ENCODE results near the gene ART1. TPM values are rescaled to one million over a fixed set of nuclear protein-coding genes. Genes with fewer than 3 reads are reported as not detected.

ART1 gene
- total and polyA plus RNA-seq, 9 donors: 0.15 TPM; not detected in 8

- no peak overlapping the region for H3K27ac ChIP-seq
- 84 to 98% (median 85%) methylated on average over 8 of the region's 8 CpGs for WGBS, 3 donors
- H3K36me3 ChIP-seq: no peaks in the 10 kb centered on the region
- H3K27me3 ChIP-seq: no peaks in the 10 kb centered on the region
- DNase-seq: no peak
- no peak overlapping the region for H3K4me3 ChIP-seq
- intact Hi-C loops (cut with DNase I): no loop called here
- peaks cover 3% of the 10 kb centered on the region for H3K4me1 ChIP-seq (ENCODE audit: insufficient read depth)
- TF ChIP-seq, protein P1, sequence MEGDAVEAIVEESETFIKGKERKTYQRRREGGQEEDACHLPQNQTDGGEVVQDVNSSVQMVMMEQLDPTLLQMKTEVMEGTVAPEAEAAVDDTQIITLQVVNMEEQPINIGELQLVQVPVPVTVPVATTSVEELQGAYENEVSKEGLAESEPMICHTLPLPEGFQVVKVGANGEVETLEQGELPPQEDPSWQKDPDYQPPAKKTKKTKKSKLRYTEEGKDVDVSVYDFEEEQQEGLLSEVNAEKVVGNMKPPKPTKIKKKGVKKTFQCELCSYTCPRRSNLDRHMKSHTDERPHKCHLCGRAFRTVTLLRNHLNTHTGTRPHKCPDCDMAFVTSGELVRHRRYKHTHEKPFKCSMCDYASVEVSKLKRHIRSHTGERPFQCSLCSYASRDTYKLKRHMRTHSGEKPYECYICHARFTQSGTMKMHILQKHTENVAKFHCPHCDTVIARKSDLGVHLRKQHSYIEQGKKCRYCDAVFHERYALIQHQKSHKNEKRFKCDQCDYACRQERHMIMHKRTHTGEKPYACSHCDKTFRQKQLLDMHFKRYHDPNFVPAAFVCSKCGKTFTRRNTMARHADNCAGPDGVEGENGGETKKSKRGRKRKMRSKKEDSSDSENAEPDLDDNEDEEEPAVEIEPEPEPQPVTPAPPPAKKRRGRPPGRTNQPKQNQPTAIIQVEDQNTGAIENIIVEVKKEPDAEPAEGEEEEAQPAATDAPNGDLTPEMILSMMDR (IDR thresholded peaks at IDR 0.05): no peak
- TF ChIP-seq POLR2A (IDR thresholded peaks at IDR 0.05): no peak
- H3K9me3 ChIP-seq: no peaks in the 10 kb centered on the region
Measured at GRCh38 chr11:3617990-3618389, 26.9 kb upstream of the ART1 start.

DNA sequence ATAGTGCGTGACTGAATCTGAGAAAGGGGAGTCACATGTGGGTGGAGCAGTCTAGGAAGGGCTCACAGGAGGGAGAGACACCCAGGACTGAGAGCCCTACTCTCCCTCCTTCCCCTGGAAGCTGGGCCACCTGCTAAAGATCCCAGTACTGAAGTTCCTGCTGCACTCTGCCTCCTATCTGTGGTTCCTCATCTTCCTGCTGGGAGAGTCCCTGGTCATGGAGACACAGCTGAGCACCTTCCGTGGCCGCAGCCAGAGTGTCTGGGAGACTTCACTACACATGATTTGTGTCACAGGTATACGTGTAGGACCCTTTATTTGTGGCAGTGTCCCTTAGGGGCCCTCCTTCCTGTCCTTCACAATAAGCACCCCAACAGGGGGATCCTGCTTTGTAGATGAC is 22.4 kb upstream of the ART1 start:
- Histone ChIP-seq H3K27me3 (no peaks in the 10 kb centered on the region), H3K36me3 (no peaks in the 10 kb centered on the region), H3K4me1 (ENCODE audit: insufficient read depth) (no peaks in the 10 kb centered on the region), H3K9me3 (no peaks in the 10 kb centered on the region), H3K4me3 (no peak overlapping the region), H3K27ac (no peak overlapping the region)
- 73 to 85% (median 79%) methylated on average over 4 of the region's 4 CpGs for WGBS, 3 donors
- DNase-seq: no peak
- TF ChIP-seq, protein P1 (IDR thresholded peaks at IDR 0.05): no peak
- TF ChIP-seq EP300 (IDR thresholded peaks at IDR 0.05): no peak
- intact Hi-C loops (cut with DNase I): no loop called here

DNA sequence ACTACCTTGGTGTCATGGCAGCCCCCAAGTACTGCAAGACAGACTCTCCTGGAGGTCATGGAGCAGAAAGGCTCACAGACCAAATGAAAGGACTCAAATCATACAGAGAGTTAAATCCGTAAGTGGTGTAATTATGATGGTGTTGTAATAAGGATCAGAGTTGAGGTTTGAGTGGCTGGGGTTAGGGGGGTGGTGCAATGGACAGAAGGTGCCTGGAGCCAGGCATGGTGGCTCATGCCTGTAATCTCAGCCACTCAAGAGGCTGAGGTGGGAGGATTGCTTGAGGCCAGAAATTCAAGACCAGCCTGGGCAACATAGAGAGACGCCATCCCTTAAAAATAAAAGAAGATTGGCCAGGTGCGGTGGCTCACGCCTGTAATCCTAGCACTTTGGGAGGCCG is 21.8 kb upstream of the ART1 start:
- intact Hi-C loops (cut with DNase I): no loop called here
- Histone ChIP-seq H3K4me3 (no peak overlapping the region), H3K9me3 (no peaks in the 10 kb centered on the region), H3K36me3 (no peaks in the 10 kb centered on the region), H3K4me1 (ENCODE audit: insufficient read depth) (no peaks in the 10 kb centered on the region), H3K27me3 (no peaks in the 10 kb centered on the region), H3K27ac (no peak overlapping the region)
- WGBS, 3 donors: 93% methylated on average over 5 of the region's 5 CpGs
- no peak for TF ChIP-seq POLR2A (IDR thresholded peaks at IDR 0.05)
- TF ChIP-seq EP300 (IDR thresholded peaks at IDR 0.05): no peak
- TF ChIP-seq, protein P1 (IDR thresholded peaks at IDR 0.05): no peak
- DNase-seq: no peak

- TF ChIP-seq, protein P1 (IDR thresholded peaks at IDR 0.05): no peak
- no peak for TF ChIP-seq EP300 (IDR thresholded peaks at IDR 0.05)
- TF ChIP-seq POLR2A (IDR thresholded peaks at IDR 0.05): no peak
- no peak for DNase-seq
- intact Hi-C loops (cut with DNase I): no loop called here
- WGBS, 3 donors: 56 to 64% (median 59%) methylated on average over 8 of the region's 8 CpGs
- Histone ChIP-seq H3K27ac (no peak overlapping the region), H3K4me1 (ENCODE audit: insufficient read depth) (no peaks in the 10 kb centered on the region), H3K4me3 (no peak overlapping the region), H3K27me3 (no peaks in the 10 kb centered on the region), H3K36me3 (no peaks in the 10 kb centered on the region), H3K9me3 (no peaks in the 10 kb centered on the region)
Measured at GRCh38 chr11:3623767-3624458, 21.0 kb upstream of the ART1 start.

Measured in ovary (tissue), 9 donors.